NCI-H128 (cell line): ENCODE data around the gene NOS3.
A peak's percentile ranks its signal among the peaks of the same experiment; 100 is the strongest.

Experiments
- DNase-seq: peaks from one replicate; lab custom pipeline; 2025; ENCODE audit not compliant: unreplicated experiment; lab: John Stamatoyannopoulos, UW

Gene NOS3

DNA sequence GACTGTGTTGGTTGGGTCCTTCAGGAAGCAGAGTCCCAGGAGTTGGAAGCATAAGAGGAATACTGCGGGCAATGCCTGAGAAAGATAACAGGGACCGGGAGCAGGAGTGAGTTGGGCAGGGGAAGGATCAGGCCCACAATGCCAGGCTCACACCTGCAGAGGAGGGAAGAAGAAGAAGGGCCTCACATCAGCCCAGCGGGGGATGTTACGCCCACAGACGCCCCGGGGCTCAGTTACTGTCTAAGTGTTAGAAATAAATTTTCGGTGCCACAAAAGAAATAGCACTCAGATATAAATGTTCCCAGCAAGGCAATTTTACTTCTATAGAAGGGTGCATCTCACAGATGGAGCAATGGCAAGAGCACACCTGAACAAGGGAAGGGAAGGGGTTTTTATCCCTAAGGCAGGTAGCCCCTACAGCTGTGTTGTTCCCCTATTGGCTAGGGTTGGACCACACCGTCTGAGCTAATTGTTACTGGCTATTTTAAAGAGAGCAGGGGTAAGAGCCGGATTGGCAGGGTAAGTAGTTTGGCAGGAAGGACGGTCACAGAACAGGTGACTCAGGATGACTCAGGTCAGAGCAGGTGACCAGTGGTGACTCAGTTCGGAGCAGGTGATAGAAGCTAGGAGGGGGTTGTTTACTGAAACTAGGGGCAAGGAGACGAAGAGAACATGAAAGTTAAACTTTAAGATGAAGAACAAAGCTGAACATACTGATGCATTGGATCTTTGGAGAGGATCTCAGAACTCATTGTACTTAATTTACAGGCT lies at the start of gene NOS3:
Gene NOS3, plus strand, starts transcription at position 602 of the 771 bp plus-strand sequence. CDS start 2,787 bp downstream, outside the sequence.
- DNase-seq, result no peak

GRCh38 chr7:150941351-150942000 lies 49.3 kb upstream of the NOS3 start:
- DNase-seq, result no peak

GRCh38 chr7:150942001-150942590 lies 48.7 kb upstream of the NOS3 start:
- peak; percentile 26 for DNase-seq

DNA sequence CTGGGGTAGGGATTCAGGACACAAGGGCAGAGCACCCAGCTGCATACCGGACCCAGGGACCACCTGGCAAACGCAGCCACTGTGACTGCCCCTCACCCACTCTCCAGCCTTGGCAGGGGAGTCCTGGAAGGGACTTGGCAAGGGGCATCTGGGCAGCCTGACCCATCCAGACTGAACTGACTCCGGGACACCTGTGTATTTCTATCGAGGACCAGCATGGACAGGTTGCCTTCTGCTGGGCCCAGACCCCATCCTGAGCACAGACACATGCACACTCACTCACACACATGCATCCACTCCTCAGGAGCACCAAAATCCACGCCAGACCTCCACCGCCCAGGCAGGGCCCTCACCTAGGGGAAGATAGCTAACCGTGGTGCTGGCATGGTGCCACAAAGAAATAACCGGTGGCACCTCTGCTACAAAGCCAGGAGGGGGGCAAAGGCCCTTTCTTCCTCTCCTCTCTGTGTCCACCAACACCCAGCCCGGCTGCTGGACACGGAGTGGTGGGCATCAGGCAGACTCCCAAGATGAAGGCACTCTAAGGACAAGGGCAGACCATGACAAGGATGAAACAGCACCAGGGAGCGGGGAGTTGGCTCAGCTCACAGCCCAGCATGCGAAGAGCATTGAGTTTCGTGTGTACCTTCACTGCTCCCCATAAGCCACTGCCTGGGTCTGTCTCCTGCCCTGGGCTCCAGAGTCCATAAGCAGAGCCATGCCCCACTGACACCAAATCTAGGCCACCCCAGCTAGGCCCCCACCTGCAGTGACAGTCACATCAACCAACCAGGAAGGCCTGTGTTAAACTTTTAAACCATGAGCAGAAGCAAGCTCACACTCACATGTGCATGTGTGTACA lies 48.0 kb upstream of the NOS3 start:
- no peak for DNase-seq

DNA sequence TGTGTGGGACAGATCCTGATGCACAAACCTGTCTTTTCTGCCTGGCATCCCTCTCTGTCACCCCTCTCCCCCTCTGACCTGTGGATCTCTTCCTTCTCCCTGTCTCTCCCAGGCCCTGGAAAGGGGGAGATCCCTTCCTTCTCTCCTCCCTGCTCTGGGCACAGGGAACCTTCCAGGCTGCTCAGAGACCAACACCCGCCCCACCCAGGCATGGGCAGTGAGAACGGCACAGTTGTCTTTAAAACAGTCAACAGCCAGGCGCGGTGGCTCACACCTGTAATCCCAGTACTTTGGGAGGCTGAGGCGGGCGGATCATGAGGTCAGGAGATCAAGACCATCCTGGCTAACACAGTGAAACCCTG lies 47.4 kb upstream of the NOS3 start:
- no peak for DNase-seq

DNA sequence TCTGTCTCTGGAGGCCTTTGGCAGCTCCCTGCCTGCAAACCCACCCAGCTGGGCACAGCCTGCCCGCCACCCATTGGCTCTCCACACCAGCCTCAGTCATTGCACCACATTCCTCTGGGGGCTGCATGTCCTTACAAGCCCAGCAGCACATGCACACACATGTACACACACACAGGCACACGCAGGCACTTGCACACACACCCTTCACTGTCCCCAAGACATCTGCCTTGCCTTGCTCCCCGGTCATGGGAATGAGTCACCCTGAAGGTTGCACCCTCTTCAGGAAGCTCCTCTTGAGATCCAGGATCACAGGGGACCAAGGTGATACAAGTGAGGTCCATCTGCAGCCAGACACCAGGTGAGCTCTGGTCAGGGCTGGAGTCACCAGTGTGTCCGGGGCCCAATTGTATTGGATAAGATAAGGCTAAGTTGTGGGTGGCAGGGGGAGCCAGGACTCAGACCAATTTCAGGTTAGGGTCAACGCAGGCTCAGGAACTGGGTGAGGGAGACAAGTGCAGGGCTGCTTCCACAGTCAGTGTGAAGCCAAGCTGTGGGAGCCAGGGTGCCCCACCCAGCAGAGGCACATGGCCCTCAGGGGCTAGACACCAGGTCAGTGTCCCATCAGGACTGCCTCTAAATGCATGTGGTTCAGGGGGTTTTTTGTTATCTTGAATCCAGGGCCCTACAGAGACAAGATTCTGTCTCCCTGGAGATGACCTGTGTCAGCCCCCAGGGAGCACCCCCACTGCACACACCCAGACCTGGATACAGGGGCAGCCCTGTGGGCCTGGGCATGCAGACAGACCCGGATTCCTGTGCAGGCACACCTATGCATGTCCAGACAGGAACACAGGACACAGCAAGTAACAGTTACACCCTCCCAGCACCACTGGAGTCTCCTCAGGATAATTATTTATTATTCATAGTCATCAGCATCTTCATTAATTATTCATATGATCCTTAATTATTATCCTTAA lies 46.5 kb upstream of the NOS3 start:
- no peak for DNase-seq

GRCh38 chr7:150945171-150945852 lies 45.5 kb upstream of the NOS3 start:
- no peak for DNase-seq

DNA sequence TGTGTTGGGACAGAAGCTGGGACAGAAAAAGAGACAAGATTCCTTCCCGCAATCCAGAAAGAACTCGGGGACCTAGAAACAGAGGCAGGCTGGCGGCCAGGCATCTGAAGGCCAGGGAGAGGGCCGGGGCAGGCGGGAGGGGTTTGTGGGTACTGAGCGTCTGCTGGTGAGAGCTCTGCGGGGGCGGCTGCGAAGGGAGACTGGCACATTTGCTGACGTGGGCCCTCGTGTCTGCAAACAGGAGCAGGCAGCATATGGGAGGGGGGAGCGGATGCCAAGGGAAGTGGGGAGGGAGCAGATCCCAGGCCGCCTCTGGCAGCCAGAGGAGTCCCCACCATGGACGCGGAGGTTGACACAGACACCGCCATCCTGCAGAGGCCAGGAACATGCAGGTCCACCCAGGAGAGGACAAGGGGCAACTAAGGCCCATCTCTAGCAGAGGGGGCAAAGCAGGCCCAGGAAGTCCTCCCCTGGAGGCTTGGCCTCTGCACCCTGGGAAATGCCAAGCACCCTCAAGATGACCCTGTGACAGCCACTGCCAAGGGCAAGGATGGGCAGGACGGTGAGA lies 44.9 kb upstream of the NOS3 start:
- DNase-seq, result no peak

- DNase-seq, result no peak
Measured at GRCh38 chr7:150946421-150947240, 44.2 kb upstream of the NOS3 start.

DNA sequence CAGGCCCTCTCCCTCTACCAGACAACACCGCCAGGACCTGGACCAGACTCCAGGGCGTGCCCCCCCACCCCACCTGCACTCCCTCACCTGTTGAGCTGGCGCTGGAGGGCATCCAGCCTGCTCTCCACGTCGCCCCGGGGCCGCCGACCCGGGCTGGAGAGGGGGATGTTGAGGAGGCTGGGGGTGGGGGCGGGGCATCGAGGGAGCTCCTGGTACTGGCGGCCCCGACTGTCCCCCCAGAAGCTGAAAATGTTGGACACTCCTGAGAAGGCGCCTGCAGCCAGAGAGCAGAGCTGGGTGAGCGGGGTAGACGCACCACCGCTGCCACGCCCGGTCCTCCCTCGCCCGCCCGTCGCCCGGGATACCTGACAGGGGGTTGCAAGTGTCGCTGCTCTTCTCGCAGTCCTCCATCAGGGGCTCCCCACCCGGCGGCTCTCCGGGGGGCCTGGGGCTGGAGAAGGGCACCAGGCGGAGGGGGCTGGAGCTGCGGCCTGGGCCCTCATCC lies 43.5 kb upstream of the NOS3 start:
- DNase-seq, result no peak

DNA sequence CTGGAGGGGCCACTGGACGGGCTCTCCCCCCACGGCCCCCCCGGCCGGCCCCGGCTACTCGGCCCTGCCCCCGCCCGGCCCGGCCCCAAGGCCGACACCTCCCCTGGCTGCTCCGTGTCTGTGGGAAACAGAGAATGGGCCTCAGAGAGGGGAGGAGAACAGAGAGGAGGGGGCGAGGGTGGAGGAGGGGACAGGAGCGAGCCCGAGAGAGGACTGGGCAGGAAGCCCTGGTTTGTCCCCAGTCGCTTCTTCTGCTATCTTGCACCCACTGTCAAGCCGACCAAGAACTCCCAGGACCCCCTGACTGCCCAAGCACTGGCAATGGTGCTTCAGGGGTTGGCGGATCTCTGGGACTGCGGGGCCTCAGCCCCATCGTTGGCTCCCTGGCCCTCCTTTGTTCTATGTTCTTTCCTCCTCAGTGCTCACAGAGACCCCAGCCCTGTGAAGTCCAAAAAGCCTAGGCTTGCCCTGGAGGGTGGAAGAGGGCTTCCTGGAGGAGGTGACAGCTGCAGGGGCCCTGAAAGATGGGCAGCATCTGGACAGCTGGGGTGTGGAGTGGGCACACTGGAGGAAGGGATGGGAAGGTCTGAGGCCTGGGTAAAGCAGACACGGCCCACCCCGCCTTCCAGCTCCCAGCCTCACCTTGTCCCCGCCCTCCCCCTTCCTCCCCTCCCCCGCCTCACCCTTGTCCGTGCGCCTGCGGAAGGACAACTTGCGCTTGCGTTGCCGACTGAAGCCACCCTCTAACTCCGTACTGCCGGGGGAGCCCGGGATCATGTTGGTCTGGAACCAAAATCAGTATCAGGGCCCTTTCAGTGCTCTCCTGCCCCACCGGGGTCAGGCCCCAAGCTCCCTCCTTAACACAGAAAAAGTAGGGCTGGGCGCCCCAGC lies 42.8 kb upstream of the NOS3 start:
- DNase-seq, result no peak

- DNase-seq, result no peak
Measured at GRCh38 chr7:150948791-150949251, 42.0 kb upstream of the NOS3 start.

GRCh38 chr7:150949564-150949963 lies 41.3 kb upstream of the NOS3 start:
- no peak for DNase-seq

- no peak for DNase-seq
Measured at GRCh38 chr7:150949971-150950491, 40.8 kb upstream of the NOS3 start.

- no peak for DNase-seq
Measured at GRCh38 chr7:150950496-150951180, 40.2 kb upstream of the NOS3 start.

DNA sequence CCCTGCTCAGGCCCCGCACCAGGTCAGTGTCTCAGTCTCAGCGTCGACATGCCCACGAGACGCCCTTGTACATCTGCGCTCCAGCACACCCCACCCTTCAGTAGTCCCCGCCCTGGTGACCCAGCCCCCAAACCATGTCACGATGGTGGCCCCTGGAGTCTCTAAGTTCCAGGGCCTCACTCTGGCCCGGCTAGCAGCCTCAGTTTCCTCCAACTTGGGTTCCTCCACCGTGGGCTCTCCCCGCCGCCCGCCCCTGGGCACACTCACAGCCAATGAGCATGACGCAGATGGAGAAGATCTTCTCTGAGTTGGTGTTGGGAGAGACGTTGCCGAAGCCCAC lies 39.7 kb upstream of the NOS3 start:
- no peak for DNase-seq
